A549 (cell line): ENCODE results near the gene FKBP15. TPM values are rescaled to one million over a fixed set of nuclear protein-coding genes. Genes with fewer than 3 reads are reported as not detected.

Source experiments
- ATAC-seq, 2 experiments: fragments of 200-7000 bp in 1 of 2; fragments of >200 bp in 1 of 2; cut with Nextera tagmentation in 1 of 2; cut with Tn5 transposase in 1 of 2; 3 replicates each; pipeline versions ENCODE4 v1.8.0 to v1.9.1; 2018 to 2020; ENCODE audit warnings: mild to moderate bottlenecking in 1 of 2, moderate library complexity in 1 of 2
- CTCF ChIA-PET: fragments of 300-600 bp; sonication (Branson Sonifier 250); formaldehyde crosslinking; extraction: SDS; loops from one replicate; lab custom pipeline; 2021; ENCODE audit warnings: antibody characterized with exemption, inconsistent platforms; lab: Yijun Ruan, JAX
- POLR2A ChIA-PET: fragments of 350-600 bp; formaldehyde crosslinking; extraction: SDS; loops from one replicate; lab custom pipeline; 2021; ENCODE audit warnings: antibody characterized with exemption, inconsistent platforms; lab: Yijun Ruan, JAX
- DNase-seq, 2 experiments: peaks; one replicate each; pipeline versions ENCODE4 v3.0.0 to v3.0.0-alpha.2; 2011 to 2016; ENCODE audit warnings: low read depth in 1 of 2, low spot score in 1 of 2
- FAIRE-seq: peaks from 2 replicates; lab custom pipeline; 2011; peaks lifted over from hg19 to GRCh38; lab: Jason Lieb, UNC
- H3K27ac ChIP-seq, 2 experiments: fragments of >200 bp; sonication (Bioruptor Twin); formaldehyde crosslinking; 3 replicates each; pipeline ENCODE4 v1.5.1; 2016 to 2017
- H3K4me1 ChIP-seq: fragments of >200 bp; sonication (Bioruptor Twin); formaldehyde crosslinking; 3 replicates; pipeline ENCODE4 v1.6.1; 2016
- H3K4me2 ChIP-seq: fragments of >200 bp; sonication (Bioruptor Twin); formaldehyde crosslinking; 3 replicates; pipeline ENCODE4 v1.6.1; 2016
- H3K4me3 ChIP-seq: fragments of >200 bp; sonication (Bioruptor Twin); formaldehyde crosslinking; 3 replicates; pipeline ENCODE4 v1.5.1; 2016
- H3K9me3 ChIP-seq: fragments of >200 bp; sonication (Bioruptor Twin); formaldehyde crosslinking; 3 replicates; pipeline ENCODE4 v1.6.1; 2016
- CBX2 ChIP-seq: fragments of 200-600 bp; sonication (generic); IDR thresholded peaks from 2 replicates; pipeline ENCODE4 v1.6.1; 2016; ENCODE audit warnings: low read depth, mild to moderate bottlenecking, borderline replicate concordance
- CBX8 ChIP-seq: fragments of 200-600 bp; sonication (generic); IDR thresholded peaks from 2 replicates; pipeline ENCODE4 v1.6.1; 2016
- E2F6 ChIP-seq: IDR thresholded peaks from 2 replicates; pipeline ENCODE4 v1.6.1; 2012; ENCODE audit warnings: low read depth, borderline replicate concordance
- ELK1 ChIP-seq: fragments of 150-350 bp; IDR thresholded peaks from 2 replicates; pipeline ENCODE4 v1.6.1; 2014; ENCODE audit warnings: low read depth, mild to moderate bottlenecking, low read length
- EP300 ChIP-seq, 2 experiments: fragments of >200 bp; sonication (Bioruptor Twin); formaldehyde crosslinking; IDR thresholded peaks; 2 replicates in 1 of 2; 3 replicates in 1 of 2; pipeline ENCODE4 v1.6.1; 2016 to 2017
- ESRRA ChIP-seq: fragments of 150-350 bp; IDR thresholded peaks from 2 replicates; pipeline ENCODE4 v1.6.1; 2014; ENCODE audit warnings: mild to moderate bottlenecking, low read length, borderline replicate concordance
- HEYL ChIP-seq: fragments of 250-450 bp; sonication (Bioruptor Pico); IDR thresholded peaks from 2 replicates; pipeline ENCODE4 v1.8.0; 2021; ENCODE audit warnings: mild to moderate bottlenecking, moderate library complexity
- JUN ChIP-seq, 2 experiments: fragments of >200 bp; sonication (Bioruptor Twin); formaldehyde crosslinking; IDR thresholded peaks; 2 replicates in 1 of 2; 3 replicates in 1 of 2; pipeline ENCODE4 v1.6.1; 2016 to 2017
- JUNB ChIP-seq: fragments of >200 bp; sonication (Bioruptor Twin); formaldehyde crosslinking; IDR thresholded peaks from 2 replicates; pipeline ENCODE4 v1.6.1; 2016
- KDM1A ChIP-seq: fragments of 200-600 bp; sonication (generic); IDR thresholded peaks from 2 replicates; pipeline ENCODE4 v1.6.1; 2016; ENCODE audit warnings: low read depth, mild to moderate bottlenecking
- MAZ ChIP-seq: fragments of 150-350 bp; IDR thresholded peaks from 2 replicates; pipeline ENCODE4 v1.6.1; 2014; ENCODE audit warnings: antibody characterized with exemption, low read depth, low read length, borderline replicate concordance
- MYC ChIP-seq: IDR thresholded peaks from 2 replicates; pipeline ENCODE4 v1.6.1; 2012; ENCODE audit warnings: mild to moderate bottlenecking, inconsistent platforms, low read length, improper control_type of control experiment, borderline replicate concordance
- PBX3 ChIP-seq: IDR thresholded peaks from 2 replicates; pipeline ENCODE4 v1.6.1; 2012
- POLR2AphosphoS2 ChIP-seq: conservative IDR thresholded peaks from 2 replicates; pipeline ENCODE4 v1.6.1; 2012; ENCODE audit warnings: low read length, improper control_type of control experiment, inconsistent platforms
- RAD21 ChIP-seq, 2 experiments: fragments of >200 bp in 1 of 2; sonication (Bioruptor Twin) in 1 of 2; formaldehyde crosslinking in 1 of 2; IDR thresholded peaks in 1 of 2; conservative IDR thresholded peaks in 1 of 2; 2 replicates in 1 of 2; 3 replicates in 1 of 2; pipeline ENCODE4 v1.6.1; 2012 to 2018; ENCODE audit warnings: inconsistent platforms in 1 of 2
- REST ChIP-seq: fragments of 200-600 bp; sonication (generic); IDR thresholded peaks from 2 replicates; pipeline ENCODE4 v1.6.1; 2016; ENCODE audit warnings: antibody characterized with exemption, mild to moderate bottlenecking, moderate library complexity
- SMC3 ChIP-seq: fragments of >200 bp; sonication (Bioruptor Twin); formaldehyde crosslinking; IDR thresholded peaks from 3 replicates; pipeline ENCODE4 v1.6.1; 2018; ENCODE audit warnings: inconsistent platforms
- TFCP2L1 ChIP-seq: fragments of 250-450 bp; sonication (Bioruptor Pico); IDR thresholded peaks from 2 replicates; pipeline ENCODE4 v1.5.0; 2021; ENCODE audit warnings: mild to moderate bottlenecking
- USF2 ChIP-seq: fragments of 450-650 bp; IDR thresholded peaks from 2 replicates; pipeline ENCODE4 v1.6.1; 2014; ENCODE audit warnings: antibody characterized with exemption
- ZFP36 ChIP-seq: fragments of 450-650 bp; IDR thresholded peaks from 2 replicates; pipeline ENCODE4 v1.6.1; 2014; ENCODE audit warnings: borderline replicate concordance; ENCODE audit not compliant: partially characterized antibody
- ZSCAN20 ChIP-seq: fragments of 250-450 bp; sonication (Bioruptor Pico); IDR thresholded peaks from 2 replicates; pipeline ENCODE4 v1.8.0; 2022; ENCODE audit warnings: mild to moderate bottlenecking, moderate library complexity
- WGBS: methylation state at CpG from one replicate; pipeline ENCODE4 v1.1.6; 2017; ENCODE audit errors: missing lambda C conversion rate; 5-methylcytosine and 5-hydroxymethylcytosine counted together
- polyA plus RNA-seq, 4 experiments: library from polyadenylated mRNA; depleted of rRNA in 3 of 4; stranded (reverse); fragments of >200 nt; fragmentation: RNase III in 1 of 4; extraction: RNeasy Plus Mini Kit Qiagen cat#74134 plus additional on column Dnase treatment in 1 of 4; gene quantifications; 2 replicates in 3 of 4; 3 replicates in 1 of 4; pipeline ENCODE4 v1.2.3, GENCODE V29; 2011 to 2017
- TF ChIP-seq, protein P1 (sequence below): fragments of >200 bp; sonication (Bioruptor Twin); formaldehyde crosslinking; IDR thresholded peaks from 2 replicates; pipeline ENCODE4 v1.6.1; 2016

FKBP15 gene
- polyA plus RNA-seq, 2 of the 4 experiments (the other 2 are of a cell fraction): 14.1 to 26.0 TPM

GRCh38 chr9:113238859-113239232 lies 17.8 kb upstream of the FKBP15 start:
- ChIA-PET POLR2A (no interaction called here), CTCF (interaction anchor here (0.6 kb wide), 1 partner anchor 20 kb away, joined by 3 read pairs; no protein-coding TSS in a partner anchor)
- no peak overlapping the region for H3K4me3 ChIP-seq
- no peak for TF ChIP-seq ZSCAN20 (CRISPR knock-in tag)
- TF ChIP-seq MYC: no peak
- no peak for TF ChIP-seq SMC3
- TF ChIP-seq, protein P1, sequence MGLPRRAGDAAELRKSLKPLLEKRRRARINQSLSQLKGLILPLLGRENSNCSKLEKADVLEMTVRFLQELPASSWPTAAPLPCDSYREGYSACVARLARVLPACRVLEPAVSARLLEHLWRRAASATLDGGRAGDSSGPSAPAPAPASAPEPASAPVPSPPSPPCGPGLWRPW: no peak
- no peak for TF ChIP-seq ZFP36
- no peak for TF ChIP-seq CBX2
- TF ChIP-seq CBX8: no peak
- no peak for TF ChIP-seq JUN (IDR thresholded peaks at IDR 0.05)
- no peak for TF ChIP-seq PBX3
- TF ChIP-seq TFCP2L1 (CRISPR knock-in tag): no peak
- TF ChIP-seq JUNB: no peak
- no peak for TF ChIP-seq RAD21 (conservative IDR thresholded peaks at IDR 0.05 in 1 of 2, IDR thresholded peaks at IDR 0.05 in 1 of 2)
- TF ChIP-seq POLR2AphosphoS2: no peak
- TF ChIP-seq KDM1A: no peak
- TF ChIP-seq HEYL (CRISPR knock-in tag): no peak
- TF ChIP-seq ELK1: no peak
- TF ChIP-seq USF2: no peak
- H3K27ac ChIP-seq: no peak overlapping the region
- H3K4me2 ChIP-seq: no peak overlapping the region
- WGBS: 77% methylated on average over 4 of the region's 4 CpGs
- FAIRE-seq (no peak), DNase-seq (no peak), ATAC-seq (no peak)
- no peaks in the 10 kb centered on the region for H3K4me1 ChIP-seq
- H3K9me3 ChIP-seq: no peaks in the 10 kb centered on the region

DNA sequence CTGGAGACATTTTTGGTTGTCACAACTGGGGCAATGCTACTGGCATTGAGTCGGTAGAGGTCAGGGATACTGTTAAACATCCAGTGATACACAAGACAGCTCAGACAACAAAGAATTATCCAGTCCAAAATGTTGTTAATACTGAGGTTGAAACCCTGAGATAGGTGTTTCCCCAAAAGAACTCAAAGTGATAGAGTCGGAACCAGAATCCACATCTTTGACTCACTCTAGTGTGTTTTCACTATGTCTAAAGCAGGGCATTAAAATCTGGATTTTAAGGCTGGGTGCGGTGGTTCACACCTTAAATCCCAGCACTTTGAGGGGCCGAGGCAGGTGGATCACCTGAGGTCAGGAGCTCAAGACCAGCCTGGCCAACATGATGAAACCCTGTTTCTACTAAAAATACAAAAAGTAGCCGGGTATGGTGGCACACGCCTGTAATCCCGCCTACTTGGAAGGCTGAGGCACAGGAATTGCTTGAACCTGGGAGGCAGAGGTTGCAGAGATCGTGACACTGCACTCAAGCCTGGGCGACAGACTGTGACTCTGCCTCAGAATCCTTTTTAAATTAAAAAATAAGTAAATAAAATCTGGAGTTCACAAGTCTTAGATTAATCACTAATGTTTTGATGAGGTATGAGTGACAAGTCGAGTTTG lies 17.3 kb upstream of the FKBP15 start:
- Histone ChIP-seq H3K4me1 (no peaks in the 10 kb centered on the region), H3K4me3 (no peak overlapping the region), H3K4me2 (no peak overlapping the region)
- WGBS: 94% methylated on average over 10 of the region's 10 CpGs
- TF ChIP-seq ELK1 (no peak), MAZ (no peak), ESRRA (no peak), EP300 (IDR thresholded peaks at IDR 0.05) (no peak), E2F6 (no peak), REST (no peak)
- TF ChIP-seq, all 56 proteins: peak for 0
- FAIRE-seq (no peak), DNase-seq (no peak), ATAC-seq (no peak)
- Histone ChIP-seq H3K9me3 (no peaks in the 10 kb centered on the region), H3K27ac (no peak overlapping the region)
- ChIA-PET POLR2A (no interaction called here), CTCF (no interaction called here)
